H1 (cell line): ENCODE measurements around the gene DNM1L.

Experiments
- BRCA1 ChIP-seq: IDR thresholded peaks from 2 replicates; pipeline ENCODE4 v1.6.1; 2012; ENCODE audit warnings: low read depth, low read length, improper control_type of control experiment
- CHD2 ChIP-seq: IDR thresholded peaks from 2 replicates; pipeline ENCODE4 v1.6.1; 2012; ENCODE audit warnings: low read length, improper control_type of control experiment
- CTCF ChIP-seq, 3 experiments: IDR thresholded peaks; 1 replicate in 2 of 3; 2 replicates in 1 of 3; pipeline versions ENCODE4 v1.5.1 to v1.6.1; 2011; ENCODE audit warnings: low read length in 3 of 3, mild to moderate bottlenecking in 3 of 3, inconsistent platforms in 2 of 3, low read depth in 1 of 3, moderate library complexity in 1 of 3; ENCODE audit not compliant: insufficient read depth in 1 of 3; ENCODE audit errors: control extremely low read depth in 1 of 3
- EZH2 ChIP-seq: fragments of 200-600 bp; sonication (generic); IDR thresholded peaks from 2 replicates; pipeline ENCODE4 v1.7.1; 2012; ENCODE audit warnings: low read depth, mild to moderate bottlenecking, moderate library complexity, low read length, inconsistent platforms; ENCODE audit not compliant: severe bottlenecking
- NANOG ChIP-seq: IDR thresholded peaks from 2 replicates; pipeline ENCODE4 v1.6.1; 2011; ENCODE audit warnings: low read length, low read depth, mild to moderate bottlenecking, inconsistent platforms; ENCODE audit not compliant: insufficient read depth, poor library complexity, severe bottlenecking
- POLR2A ChIP-seq, 2 experiments: IDR thresholded peaks; 1 replicate in 1 of 2; 2 replicates in 1 of 2; pipeline ENCODE4 v1.6.1; 2011; ENCODE audit warnings: low read depth in 2 of 2, low read length in 2 of 2, mild to moderate bottlenecking in 2 of 2; ENCODE audit errors: control extremely low read depth in 1 of 2
- POLR2AphosphoS5 ChIP-seq: IDR thresholded peaks from 2 replicates; pipeline ENCODE4 v1.6.1; 2011; ENCODE audit warnings: low read depth, low read length
- TAF1 ChIP-seq: IDR thresholded peaks from 2 replicates; pipeline ENCODE4 v1.6.1; 2011; ENCODE audit warnings: mild to moderate bottlenecking, low read depth, low read length

- TF ChIP-seq NANOG = no peak
- no peak for TF ChIP-seq POLR2A (IDR thresholded peaks at IDR 0.05; ENCODE audit: control extremely low read depth in 1 of 2, low read depth in 2 of 2, low read length in 2 of 2)
- TF ChIP-seq CTCF (IDR thresholded peaks at IDR 0.05; ENCODE audit: control extremely low read depth in 1 of 3, insufficient read depth in 1 of 3, low read depth in 1 of 3, low read length in 3 of 3) = no peak
- no peak for TF ChIP-seq CHD2
- TF ChIP-seq BRCA1 = no peak
- no peak for TF ChIP-seq TAF1
- no peak for TF ChIP-seq EZH2
- no peak for TF ChIP-seq POLR2AphosphoS5
Observed at GRCh38 chr12:32753605-32754004, 74.5 kb downstream of the DNM1L start.
